GM21528 (cell line): ENCODE measurements around the gene MLPH.

Experiments
- ATAC-seq: cut with Tn5 transposase; IDR thresholded peaks from one replicate; pipeline ENCODE4 v1.9.1; 2021; ENCODE audit warnings: mild to moderate bottlenecking, moderate library complexity; ENCODE audit not compliant: unreplicated experiment, low FRiP score

Gene MLPH

GRCh38 chr2:237515166-237515565 is 28.1 kb downstream of the MLPH start:
- no peak for ATAC-seq

DNA sequence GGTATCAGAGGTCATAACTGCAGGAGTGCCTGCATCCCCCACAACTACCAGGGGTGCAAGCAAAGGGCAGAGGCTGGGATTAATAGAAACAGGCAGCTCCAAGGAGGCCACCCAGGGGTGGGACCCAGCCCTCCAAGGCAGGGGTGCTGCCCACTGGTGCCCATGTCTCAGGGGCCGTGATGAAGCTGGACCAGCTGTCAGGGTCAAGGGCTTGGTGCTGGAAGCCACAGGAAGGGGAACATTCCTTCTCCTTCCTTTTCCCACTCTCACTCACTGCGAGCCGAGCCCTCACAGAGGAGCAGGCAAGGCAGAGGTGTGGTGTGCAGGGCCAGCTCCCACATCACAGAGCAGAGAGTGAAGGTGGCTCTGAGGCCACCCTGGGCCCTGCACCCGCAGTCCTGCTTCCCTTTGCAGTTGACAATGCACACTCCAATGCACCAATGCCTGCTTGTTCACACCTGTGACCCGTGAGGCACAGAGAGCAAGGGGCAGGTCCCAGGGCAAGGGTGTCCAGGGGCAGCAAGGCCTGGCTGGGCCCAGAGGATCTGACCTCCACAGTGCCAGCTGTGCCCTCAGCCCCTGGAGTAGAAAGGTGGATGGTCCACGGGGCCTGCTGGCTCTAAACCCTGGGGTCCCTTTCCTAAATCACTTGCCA is 28.7 kb downstream of the MLPH start:
- ATAC-seq, result no peak

- no peak for ATAC-seq
These were observed 30.1 kb downstream of the MLPH start for GRCh38 chr2:237517163-237517562.

- ATAC-seq, result no peak
These were observed 30.9 kb downstream of the MLPH start for GRCh38 chr2:237517990-237518389.

DNA sequence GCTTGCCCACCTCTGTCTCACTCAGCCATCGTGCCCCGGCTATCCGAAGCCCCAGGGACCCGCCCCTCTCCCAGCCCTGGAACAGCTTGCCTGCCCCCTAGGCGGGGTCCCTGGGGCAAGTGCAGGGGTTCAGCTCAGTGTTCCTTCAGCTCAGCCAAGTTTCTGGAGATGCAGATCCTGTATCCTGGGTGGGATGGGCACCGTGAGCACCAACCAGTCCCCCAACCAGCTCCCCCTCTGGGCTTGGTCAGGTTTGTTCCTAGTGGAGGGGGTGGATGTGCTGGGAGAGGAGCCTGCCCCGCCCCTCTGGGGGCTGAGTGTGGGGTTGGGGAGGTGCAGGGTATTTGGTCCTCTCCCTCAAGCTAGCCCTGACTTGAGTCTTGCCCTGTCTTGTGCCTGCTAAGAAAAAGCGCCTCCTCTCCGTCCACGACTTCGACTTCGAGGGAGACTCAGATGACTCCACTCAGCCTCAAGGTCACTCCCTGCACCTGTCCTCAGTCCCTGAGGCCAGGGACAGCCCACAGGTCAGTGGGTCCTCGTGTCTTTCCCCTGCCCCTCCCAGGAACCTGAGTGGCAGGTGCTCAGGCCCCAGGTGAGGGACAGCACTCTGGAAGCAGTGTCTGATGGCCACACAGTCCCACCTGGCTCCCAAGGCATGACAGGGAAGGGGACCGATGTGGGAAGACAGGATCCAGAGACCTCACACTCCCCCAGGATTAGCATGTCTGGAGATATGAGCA is 32.6 kb downstream of the MLPH start:
- ATAC-seq, result no peak

DNA sequence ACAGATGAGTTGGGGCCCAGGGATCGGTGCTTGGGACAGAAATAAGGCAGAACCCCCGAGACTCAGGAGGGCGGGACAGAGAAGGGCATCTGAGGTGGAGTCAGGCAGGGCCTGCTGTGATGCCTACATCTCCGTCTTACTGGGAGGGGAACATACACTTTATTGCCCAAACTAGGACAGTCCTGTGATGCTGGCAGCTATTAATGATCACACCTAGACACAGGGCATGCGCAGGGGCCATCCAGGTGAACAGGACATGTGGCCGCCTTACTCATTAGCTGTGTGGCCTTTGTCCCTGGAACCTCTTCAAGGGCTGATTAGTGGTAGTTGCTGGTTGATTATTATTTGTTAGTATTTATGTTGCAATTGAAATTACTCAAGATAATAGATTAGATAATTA is 33.2 kb downstream of the MLPH start:
- no peak for ATAC-seq

- ATAC-seq, result no peak
These were observed 37.6 kb downstream of the MLPH start for GRCh38 chr2:237524631-237525030.

GRCh38 chr2:237525559-237526157 is 38.6 kb downstream of the MLPH start:
- no peak for ATAC-seq

DNA sequence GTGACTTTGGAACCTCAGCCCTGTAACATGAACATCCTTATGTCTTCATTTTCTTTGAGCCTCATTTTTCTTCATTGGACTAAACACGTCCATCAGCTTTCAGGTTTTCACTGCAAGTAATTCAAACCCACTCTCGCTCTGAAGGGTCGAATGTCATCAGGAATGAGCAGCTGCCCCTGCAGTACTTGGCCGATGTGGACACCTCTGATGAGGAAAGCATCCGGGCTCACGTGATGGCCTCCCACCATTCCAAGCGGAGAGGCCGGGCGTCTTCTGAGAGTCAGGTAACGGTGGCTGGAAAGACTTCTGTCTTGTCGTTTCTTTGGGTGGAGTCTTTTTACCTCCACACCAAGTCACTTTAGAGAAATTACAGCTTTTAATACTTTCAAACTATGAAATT is 40.2 kb downstream of the MLPH start:
- ATAC-seq, result no peak

DNA sequence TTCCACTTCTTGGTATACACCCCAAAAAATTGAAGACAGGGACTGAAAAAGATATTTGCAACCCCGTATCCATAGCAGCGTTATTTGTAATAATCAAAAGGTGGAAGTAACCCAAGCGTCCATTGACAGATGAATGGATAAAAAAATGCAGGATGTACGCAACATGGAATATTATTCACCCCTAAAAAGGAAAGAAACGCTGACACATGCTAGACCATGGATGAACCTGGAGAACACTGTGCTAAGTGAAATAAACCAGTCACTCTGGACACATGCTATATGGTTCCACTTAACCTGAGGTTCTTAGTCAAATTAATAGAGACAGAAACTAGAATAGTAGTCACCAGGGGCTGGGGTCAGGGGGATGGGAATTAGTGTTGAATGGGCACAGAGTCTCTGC is 40.7 kb downstream of the MLPH start:
- no peak for ATAC-seq

DNA sequence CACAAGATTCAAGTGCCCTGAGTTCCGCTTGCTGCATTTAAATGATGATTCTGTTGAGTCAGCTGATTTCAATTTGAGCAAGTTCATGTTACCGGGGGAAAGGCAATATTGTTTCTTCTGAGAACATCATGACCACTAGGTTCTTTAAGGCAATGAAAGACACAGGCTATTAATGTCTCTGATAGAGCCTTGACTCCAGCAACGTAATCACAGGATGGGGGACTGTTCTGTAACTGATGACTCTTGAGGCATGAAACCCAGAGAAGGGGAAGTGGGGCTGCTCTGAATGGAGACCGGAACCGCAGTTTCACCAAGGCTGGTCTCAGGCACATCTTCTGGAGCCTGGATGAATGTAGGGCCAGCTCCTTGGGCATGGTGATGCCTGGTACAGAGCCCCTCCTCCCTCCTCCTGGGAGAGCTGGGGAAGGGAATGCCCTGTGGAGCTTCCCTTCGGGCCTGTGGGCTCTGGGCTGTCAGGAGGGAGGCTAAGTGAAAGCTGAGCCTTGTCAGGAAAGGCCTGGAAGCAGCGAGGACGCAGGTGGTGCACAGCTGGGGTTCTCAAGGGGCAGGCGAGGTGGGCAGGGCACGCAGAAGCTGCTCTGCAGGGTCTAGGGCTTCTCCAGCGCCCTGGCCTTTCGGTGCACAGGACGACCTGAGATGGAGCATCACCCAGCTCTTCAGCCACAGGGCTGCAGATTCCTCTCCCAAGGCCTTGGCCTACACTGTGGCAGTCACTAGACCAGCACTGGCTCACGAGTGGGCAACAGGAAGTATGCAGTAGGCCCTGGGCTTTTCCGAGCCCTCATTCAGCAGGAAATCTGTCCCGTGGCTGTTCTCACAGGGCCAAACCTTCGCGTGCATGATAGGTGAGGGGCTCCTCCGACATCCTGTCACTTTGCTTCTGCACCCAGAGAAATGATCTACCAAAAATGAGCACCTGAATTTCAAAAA is 42.7 kb downstream of the MLPH start:
- peak; percentile 78 for ATAC-seq

GRCh38 chr2:237530472-237531433 is 43.7 kb downstream of the MLPH start:
- ATAC-seq, result no peak

GRCh38 chr2:237532160-237532559 is 45.1 kb downstream of the MLPH start:
- no peak for ATAC-seq

GRCh38 chr2:237533668-237534161 is 46.7 kb downstream of the MLPH start:
- ATAC-seq, result no peak

- no peak for ATAC-seq
These were observed 47.3 kb downstream of the MLPH start for GRCh38 chr2:237534380-237534779.

DNA sequence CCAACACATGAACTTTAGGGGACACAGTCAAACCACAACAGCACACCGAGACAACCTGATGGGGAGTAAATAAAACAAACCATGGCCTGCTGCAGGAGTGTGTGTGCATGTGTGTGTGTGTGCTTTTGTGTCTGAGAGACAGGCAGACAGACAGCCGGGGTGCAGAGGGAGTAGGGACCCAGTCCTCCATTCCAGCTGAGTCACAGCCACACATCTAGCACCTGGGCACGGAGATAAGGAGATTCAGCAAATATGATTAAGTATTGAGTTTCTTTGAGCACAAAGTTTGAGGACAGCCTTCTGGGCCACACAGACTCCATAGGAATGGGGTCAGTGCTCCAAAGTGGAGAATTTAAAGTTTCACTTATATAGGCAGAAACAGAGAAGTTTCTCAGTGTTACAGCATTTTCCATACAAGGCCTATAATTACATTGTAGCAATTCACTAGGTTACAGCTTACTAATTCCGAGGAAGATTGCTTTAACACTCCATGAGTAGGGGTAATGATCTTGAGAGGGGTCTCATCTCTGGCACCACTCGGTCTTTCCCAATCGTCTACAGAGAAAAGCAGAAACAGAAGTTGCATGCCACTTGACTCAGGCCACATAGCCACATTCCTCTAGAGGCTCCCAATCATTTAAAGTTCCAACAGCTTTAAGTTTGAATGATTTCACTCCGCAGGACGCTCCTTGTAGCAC is 48.5 kb downstream of the MLPH start:
- ATAC-seq, result no peak

GRCh38 chr2:237536083-237536415 is 49.0 kb downstream of the MLPH start:
- ATAC-seq, result no peak

DNA sequence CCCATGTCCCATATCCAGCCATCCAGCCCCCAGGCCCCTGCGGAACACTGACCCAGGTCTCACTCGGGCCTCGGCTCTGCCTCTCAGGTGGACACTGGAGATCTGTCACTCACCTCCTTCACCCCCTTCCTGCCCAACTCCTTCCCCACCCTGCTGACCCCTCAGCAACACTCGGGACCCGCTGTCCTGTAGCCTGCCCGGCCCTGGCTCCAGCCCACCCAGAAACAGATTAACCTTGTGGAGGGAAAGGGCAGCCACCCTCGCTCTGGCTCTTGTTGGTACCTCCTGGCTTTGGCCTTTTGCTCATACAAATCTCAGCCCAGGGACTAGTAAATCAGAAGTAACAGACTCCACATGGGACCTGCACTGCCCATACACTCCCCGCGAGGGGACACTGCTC is 49.6 kb downstream of the MLPH start:
- no peak for ATAC-seq
